ENCODE data around the gene PRIMA1. TPM values are rescaled to one million over a fixed set of nuclear protein-coding genes. Genes with fewer than 3 reads are reported as not detected.

PRIMA1 gene
- total and polyA plus RNA-seq, 2 donors (not counting 1 experiment from before 2014, with no cell fraction given): not detected

GRCh38 chr14:93797536-93797935, 9.3 kb upstream of the PRIMA1 start:
- H3K27me3 Mint-ChIP-seq: peaks cover 23% of the 10 kb centered on the region
- Histone ChIP-seq H3K4me1 (ENCODE audit: control insufficient read depth in 2 of 2, insufficient read depth in 2 of 2, low read length in 2 of 2) (no peaks in the 10 kb centered on the region), H4K20me1 (ENCODE audit: control insufficient read depth, insufficient read depth, low read length, poor library complexity, severe bottlenecking) (no peaks in the 10 kb centered on the region), H3K4me3 (ENCODE audit: control extremely low read depth in 1 of 5, extremely low read depth in 1 of 5, insufficient read depth in 1 of 5, low read depth in 2 of 5, low read length in 4 of 5) (no peak overlapping the region), H3K9me3 (ENCODE audit: control extremely low read depth in 1 of 3, control insufficient read depth in 2 of 3, insufficient read depth in 1 of 3, low read length in 2 of 3) (peaks cover 0 to under 1% (median 0%) of the 10 kb centered on the region in 3 donors), H3K9ac (ENCODE audit: low read length) (no peak overlapping the region), H3K79me2 (ENCODE audit: control insufficient read depth, insufficient read depth, low read length) (no peaks in the 10 kb centered on the region), H2AFZ (ENCODE audit: insufficient read depth, low read depth, low read length, poor library complexity, severe bottlenecking) (no peak overlapping the region), H3K27me3 (replicated peaks in 1 of 4; ENCODE audit: control extremely low read depth in 1 of 4, control insufficient read depth in 3 of 4, insufficient read depth in 4 of 4, low read length in 3 of 4) (peaks cover 0 to 2% (median 0%) of the 10 kb centered on the region in 4 experiments), H3K4me2 (replicated peaks; ENCODE audit: low read depth, low read length, poor library complexity, severe bottlenecking) (no peak overlapping the region), H3K27ac (ENCODE audit: low read length in 2 of 2) (no peak overlapping the region), H3K36me3 (replicated peaks in 1 of 2; ENCODE audit: control extremely low read depth in 1 of 2, control insufficient read depth in 1 of 2, extremely low read depth in 1 of 2, insufficient read depth in 2 of 2, low read length in 1 of 2) (no peaks in the 10 kb centered on the region)
- DNase-seq: no peak
- 84% methylated on average over 5 of the region's 12 CpGs for WGBS (ENCODE audit: insufficient coverage)
- no peak for TF ChIP-seq EZH2 (IDR thresholded peaks at IDR 0.05; ENCODE audit: borderline replicate concordance, insufficient read depth, low read depth, low read length, poor library complexity, severe bottlenecking)
- TF ChIP-seq CTCF (IDR thresholded peaks at IDR 0.05): no peak
- ChIA-PET CTCF (no interaction called here), POLR2A (no interaction called here)
- no peak overlapping the region for H3K4me3 Mint-ChIP-seq
- no peaks in the 10 kb centered on the region for H3K4me1 Mint-ChIP-seq
- no peaks in the 10 kb centered on the region for H3K9me3 Mint-ChIP-seq (ENCODE audit: insufficient read depth)
- no peak overlapping the region for H3K27ac Mint-ChIP-seq
- intact Hi-C loops (cut with micrococcal nuclease): no loop called here
- ATAC-seq (ENCODE audit: low read depth): no peak

DNA sequence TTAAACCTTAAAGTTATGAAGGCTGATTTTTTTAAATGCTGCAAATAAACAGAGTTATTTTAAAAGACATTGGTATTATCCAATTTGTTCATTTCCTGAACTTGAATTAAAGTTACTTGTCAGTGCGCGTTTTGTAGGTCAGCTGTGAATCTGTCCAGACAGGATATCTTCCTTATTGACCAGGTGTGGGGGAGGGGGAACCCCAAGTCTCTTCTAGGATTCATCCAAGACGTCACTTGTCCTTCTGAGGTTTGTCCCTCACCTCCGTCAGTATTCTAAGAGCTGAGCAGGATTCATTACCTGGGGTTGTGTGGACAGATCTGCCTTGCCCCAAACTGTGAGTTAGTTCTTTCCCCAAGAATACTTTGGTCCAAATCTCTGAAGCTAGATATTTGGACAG, 8.8 kb upstream of the PRIMA1 start:
- POLR2A ChIA-PET: no interaction called here

More for the DNA sequence above, 8.8 kb upstream of the PRIMA1 start:
- intact Hi-C loops (cut with micrococcal nuclease): no loop called here
- no peak overlapping the region for H3K4me2 ChIP-seq (replicated peaks; ENCODE audit: low read depth, low read length, poor library complexity, severe bottlenecking)
- no peaks in the 10 kb centered on the region for H3K79me2 ChIP-seq (ENCODE audit: control insufficient read depth, insufficient read depth, low read length)
- no peaks in the 10 kb centered on the region for H3K9me3 ChIP-seq (ENCODE audit: control extremely low read depth in 1 of 3, control insufficient read depth in 2 of 3, insufficient read depth in 1 of 3, low read length in 2 of 3)
- DNase-seq (no peak), ATAC-seq (ENCODE audit: low read depth) (no peak)
- Mint-ChIP-seq H3K9me3 (ENCODE audit: insufficient read depth) (no peaks in the 10 kb centered on the region), H3K27ac (no peak overlapping the region), H3K4me3 (no peak overlapping the region), H3K4me1 (no peaks in the 10 kb centered on the region), H3K27me3 (peaks cover 26% of the 10 kb centered on the region)
- no peaks in the 10 kb centered on the region for H3K36me3 ChIP-seq (replicated peaks in 1 of 2; ENCODE audit: control extremely low read depth in 1 of 2, control insufficient read depth in 1 of 2, extremely low read depth in 1 of 2, insufficient read depth in 2 of 2, low read length in 1 of 2)
- no peak overlapping the region for H3K27ac ChIP-seq (ENCODE audit: low read length in 2 of 2)
- CTCF ChIA-PET: no interaction called here
- H3K9ac ChIP-seq (ENCODE audit: low read length): no peak overlapping the region
- no peaks in the 10 kb centered on the region for H3K4me1 ChIP-seq (ENCODE audit: control insufficient read depth in 2 of 2, insufficient read depth in 2 of 2, low read length in 2 of 2)
- H3K27me3 ChIP-seq (replicated peaks in 1 of 4; ENCODE audit: control extremely low read depth in 1 of 4, control insufficient read depth in 3 of 4, insufficient read depth in 4 of 4, low read length in 3 of 4): peaks cover 0 to 2% (median 0%) of the 10 kb centered on the region in 4 experiments
- H2AFZ ChIP-seq (ENCODE audit: insufficient read depth, low read depth, low read length, poor library complexity, severe bottlenecking): no peak overlapping the region
- no peak for TF ChIP-seq CTCF (IDR thresholded peaks at IDR 0.05)
- TF ChIP-seq EZH2 (IDR thresholded peaks at IDR 0.05; ENCODE audit: borderline replicate concordance, insufficient read depth, low read depth, low read length, poor library complexity, severe bottlenecking): no peak
- 92% methylated on average over 2 of the region's 4 CpGs for WGBS (ENCODE audit: insufficient coverage)
- H3K4me3 ChIP-seq (ENCODE audit: control extremely low read depth in 1 of 5, extremely low read depth in 1 of 5, insufficient read depth in 1 of 5, low read depth in 2 of 5, low read length in 4 of 5): no peak overlapping the region
- H4K20me1 ChIP-seq (ENCODE audit: control insufficient read depth, insufficient read depth, low read length, poor library complexity, severe bottlenecking): no peaks in the 10 kb centered on the region
